Measurements from ENCODE around the gene PTPRN2.

Gene PTPRN2

DNA sequence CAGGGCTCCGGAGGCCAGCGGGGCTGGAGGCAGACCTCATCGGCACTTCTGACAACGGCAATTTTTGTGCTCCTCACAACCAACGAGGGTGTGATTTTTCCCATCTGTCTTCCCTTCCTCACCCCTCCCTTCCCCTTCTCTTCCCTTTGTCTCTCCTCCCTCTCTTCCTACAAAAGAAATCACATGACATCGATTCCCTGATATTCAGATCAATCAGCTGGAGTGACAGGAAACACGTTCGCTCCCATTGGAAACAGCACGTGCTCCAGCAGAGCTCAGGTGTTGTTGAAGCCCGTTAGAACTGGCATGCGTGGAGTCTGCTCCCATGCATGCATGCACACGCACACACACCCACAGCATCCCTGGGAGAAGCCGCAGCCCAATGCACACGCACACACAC is 222.4 kb downstream of the PTPRN2 start:
- H3K4me3 Mint-ChIP-seq: no peak overlapping the region
- ATAC-seq (replicated peaks): no peak

GRCh38 chr7:158364451-158364850 is 223.2 kb downstream of the PTPRN2 start:
- Mint-ChIP-seq H3K36me3 (ENCODE audit: insufficient read depth) (no peaks in the 10 kb centered on the region), H3K9me3 (no peaks in the 10 kb centered on the region), H3K27ac (no peak overlapping the region), H3K4me1 (ENCODE audit: low read depth in 2 of 2) (no peaks in the 10 kb centered on the region), H3K4me3 (no peak overlapping the region), H3K27me3 (no peaks in the 10 kb centered on the region)
- DNase-seq: no peak
- ATAC-seq (replicated peaks): no peak

More for the DNA sequence above, 222.4 kb downstream of the PTPRN2 start:
- Mint-ChIP-seq H3K36me3 (ENCODE audit: insufficient read depth) (no peaks in the 10 kb centered on the region), H3K27me3 (no peaks in the 10 kb centered on the region), H3K4me1 (ENCODE audit: low read depth in 2 of 2) (no peaks in the 10 kb centered on the region), H3K27ac (no peak overlapping the region), H3K9me3 (no peaks in the 10 kb centered on the region)
- DNase-seq: no peak

GRCh38 chr7:158362912-158363905 is 224.4 kb downstream of the PTPRN2 start:
- Mint-ChIP-seq H3K4me1 (ENCODE audit: low read depth in 2 of 2) (no peaks in the 10 kb centered on the region), H3K27ac (no peak overlapping the region), H3K9me3 (no peaks in the 10 kb centered on the region), H3K27me3 (peaks cover 0 to 1% of the 10 kb centered on the region in 2 donors), H3K36me3 (ENCODE audit: insufficient read depth) (no peaks in the 10 kb centered on the region), H3K4me3 (no peak overlapping the region)
- no peak for DNase-seq
- no peak for ATAC-seq (replicated peaks)

- H3K27me3 Mint-ChIP-seq: peaks cover 0 to 13% of the 10 kb centered on the region in 2 donors
- peaks cover 4% of the 10 kb centered on the region for H3K36me3 Mint-ChIP-seq (ENCODE audit: insufficient read depth)
- DNase-seq (no peak), ATAC-seq (replicated peaks) (no peak)
- H3K4me3 Mint-ChIP-seq: no peak overlapping the region
- no peak overlapping the region for H3K27ac Mint-ChIP-seq
- H3K9me3 Mint-ChIP-seq: peaks cover 0 to under 1% of the 10 kb centered on the region in 2 donors
- no peaks in the 10 kb centered on the region for H3K4me1 Mint-ChIP-seq (ENCODE audit: low read depth in 2 of 2)
Observed at GRCh38 chr7:158362001-158362400, 225.6 kb downstream of the PTPRN2 start.

DNA sequence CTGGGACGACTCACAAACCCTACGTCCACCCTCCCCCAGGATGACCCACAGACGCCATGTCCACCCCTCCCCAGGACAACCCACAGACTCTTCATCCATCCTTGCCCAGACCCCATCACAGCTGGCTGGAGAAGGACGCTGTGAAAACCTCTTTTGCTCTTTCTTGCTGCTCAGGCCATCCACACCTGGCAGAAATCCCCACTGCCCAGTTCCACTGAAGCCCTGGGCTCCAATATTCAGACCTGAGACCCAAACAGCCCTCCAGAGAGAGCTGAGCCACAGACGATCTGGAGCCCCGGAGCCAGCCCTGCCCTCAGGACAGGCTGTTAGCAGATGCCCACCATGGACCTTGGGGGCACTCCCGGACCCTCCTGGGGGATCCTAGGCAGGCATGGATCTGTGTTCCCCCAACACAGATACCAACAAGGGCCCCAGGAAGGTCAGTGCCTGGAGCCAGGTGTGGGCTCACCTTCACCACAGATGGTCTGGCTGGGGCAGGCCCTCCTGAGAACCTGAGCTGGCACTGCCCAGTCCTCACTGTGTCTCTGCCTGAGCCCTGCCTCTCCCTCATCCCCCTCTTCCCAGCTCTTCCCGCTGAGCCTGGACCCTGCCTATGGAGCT is 226.2 kb downstream of the PTPRN2 start:
- DNase-seq: no peak
- Mint-ChIP-seq H3K36me3 (ENCODE audit: insufficient read depth) (peaks cover 5% of the 10 kb centered on the region), H3K4me1 (ENCODE audit: low read depth in 2 of 2) (no peaks in the 10 kb centered on the region), H3K27me3 (peaks cover 1 to 19% of the 10 kb centered on the region in 2 donors), H3K27ac (no peak overlapping the region), H3K4me3 (no peak overlapping the region), H3K9me3 (peaks cover 0 to 6% of the 10 kb centered on the region in 2 donors)
- no peak for ATAC-seq (replicated peaks)

- peaks cover 5% of the 10 kb centered on the region for H3K36me3 Mint-ChIP-seq (ENCODE audit: insufficient read depth)
- ATAC-seq (replicated peaks): no peak
- H3K9me3 Mint-ChIP-seq: peaks cover 1 to 13% of the 10 kb centered on the region in 2 donors
- H3K4me3 Mint-ChIP-seq: no peak overlapping the region
- no peak for DNase-seq
- H3K4me1 Mint-ChIP-seq (ENCODE audit: low read depth in 2 of 2): no peaks in the 10 kb centered on the region
- no peak overlapping the region for H3K27ac Mint-ChIP-seq
- peaks cover 13 to 34% of the 10 kb centered on the region in 2 donors for H3K27me3 Mint-ChIP-seq
Observed at GRCh38 chr7:158358926-158359645, 228.5 kb downstream of the PTPRN2 start.

- peaks cover 19 to 40% of the 10 kb centered on the region in 2 donors for H3K27me3 Mint-ChIP-seq
- ATAC-seq (replicated peaks): no peak
- peaks cover 5% of the 10 kb centered on the region for H3K36me3 Mint-ChIP-seq (ENCODE audit: insufficient read depth)
- no peak overlapping the region for H3K27ac Mint-ChIP-seq
- DNase-seq: no peak
- H3K4me3 Mint-ChIP-seq: no peak overlapping the region
- peaks cover 3 to 18% of the 10 kb centered on the region in 2 donors for H3K9me3 Mint-ChIP-seq
- no peaks in the 10 kb centered on the region for H3K4me1 Mint-ChIP-seq (ENCODE audit: low read depth in 2 of 2)
Observed at GRCh38 chr7:158357898-158358821, 229.5 kb downstream of the PTPRN2 start.

GRCh38 chr7:158357106-158357897 is 230.3 kb downstream of the PTPRN2 start:
- H3K36me3 Mint-ChIP-seq (ENCODE audit: insufficient read depth): peaks cover 5% of the 10 kb centered on the region
- peaks cover 27 to 49% of the 10 kb centered on the region in 2 donors for H3K27me3 Mint-ChIP-seq
- no peaks in the 10 kb centered on the region for H3K4me1 Mint-ChIP-seq (ENCODE audit: low read depth in 2 of 2)
- H3K27ac Mint-ChIP-seq: no peak overlapping the region
- peaks cover 3 to 18% of the 10 kb centered on the region in 2 donors for H3K9me3 Mint-ChIP-seq
- DNase-seq (no peak), ATAC-seq (replicated peaks) (no peak)
- no peak overlapping the region for H3K4me3 Mint-ChIP-seq

- no peak overlapping the region for H3K27ac Mint-ChIP-seq
- peaks cover 5% of the 10 kb centered on the region for H3K36me3 Mint-ChIP-seq (ENCODE audit: insufficient read depth)
- H3K4me3 Mint-ChIP-seq: no peak overlapping the region
- H3K9me3 Mint-ChIP-seq: peaks cover 3 to 18% of the 10 kb centered on the region in 2 donors
- no peak for DNase-seq
- no peak for ATAC-seq (replicated peaks)
- no peaks in the 10 kb centered on the region for H3K4me1 Mint-ChIP-seq (ENCODE audit: low read depth in 2 of 2)
- H3K27me3 Mint-ChIP-seq: peaks cover 28 to 50% of the 10 kb centered on the region in 2 donors
Observed at GRCh38 chr7:158356454-158356853, 231.2 kb downstream of the PTPRN2 start.

DNA sequence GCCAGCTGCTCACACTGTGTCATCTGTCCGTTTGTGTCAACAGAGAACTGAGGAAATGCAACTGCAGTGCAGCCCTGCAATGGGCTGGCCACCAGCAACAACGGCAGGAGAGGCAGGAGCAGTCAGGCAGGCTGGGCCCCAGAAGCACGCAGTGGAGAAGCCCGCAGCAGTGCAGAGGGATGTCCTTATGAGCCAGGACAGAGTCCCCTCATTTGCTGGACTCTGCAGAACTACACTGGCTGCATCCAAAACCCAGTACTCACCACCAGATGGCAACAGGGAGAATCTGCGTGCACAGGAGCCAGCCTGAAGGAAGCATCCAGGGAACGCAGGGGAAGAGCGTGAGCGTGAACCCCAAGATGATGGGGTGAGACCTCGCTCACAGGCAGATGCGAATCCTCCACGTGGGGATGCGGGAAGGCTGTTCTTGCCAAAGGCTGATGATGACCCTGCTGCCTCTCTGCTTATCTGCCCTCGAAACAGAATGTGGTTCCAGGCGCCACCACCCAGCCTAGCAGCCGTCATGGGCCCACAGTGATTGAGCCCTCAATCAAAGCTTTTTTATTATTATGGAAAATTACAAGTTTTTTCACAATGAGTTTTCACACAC is 232.1 kb downstream of the PTPRN2 start:
- peaks cover 28 to 50% of the 10 kb centered on the region in 2 donors for H3K27me3 Mint-ChIP-seq
- H3K4me1 Mint-ChIP-seq (ENCODE audit: low read depth in 2 of 2): no peaks in the 10 kb centered on the region
- DNase-seq: no peak
- H3K27ac Mint-ChIP-seq: no peak overlapping the region
- no peak for ATAC-seq (replicated peaks)
- H3K9me3 Mint-ChIP-seq: peaks cover 3 to 18% of the 10 kb centered on the region in 2 donors
- H3K36me3 Mint-ChIP-seq (ENCODE audit: insufficient read depth): peaks cover 5% of the 10 kb centered on the region
- no peak overlapping the region for H3K4me3 Mint-ChIP-seq

DNA sequence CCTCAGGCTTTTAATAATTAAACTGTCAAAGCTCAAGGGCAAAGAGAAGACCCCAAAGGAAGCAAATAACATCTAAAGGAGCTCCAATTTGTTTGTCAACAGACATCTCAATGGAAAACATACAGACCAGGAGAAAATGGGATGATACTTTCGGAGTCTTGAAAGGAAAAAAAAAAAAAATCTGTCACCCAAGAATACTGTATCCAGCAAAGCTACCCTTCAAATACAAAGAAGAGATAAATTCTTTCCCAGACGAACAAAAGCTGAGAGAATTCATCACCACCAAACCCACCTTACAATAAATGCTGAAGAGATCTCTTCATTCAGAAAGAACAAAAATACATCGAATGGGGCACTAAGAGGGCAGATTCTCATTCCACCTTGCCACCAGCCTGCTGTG is 232.8 kb downstream of the PTPRN2 start:
- peaks cover 33 to 50% of the 10 kb centered on the region in 2 donors for H3K27me3 Mint-ChIP-seq
- no peak overlapping the region for H3K4me3 Mint-ChIP-seq
- DNase-seq (no peak), ATAC-seq (replicated peaks) (no peak)
- peaks cover 3 to 18% of the 10 kb centered on the region in 2 donors for H3K9me3 Mint-ChIP-seq
- H3K36me3 Mint-ChIP-seq (ENCODE audit: insufficient read depth): peaks cover 5% of the 10 kb centered on the region
- H3K27ac Mint-ChIP-seq: no peak overlapping the region
- H3K4me1 Mint-ChIP-seq (ENCODE audit: low read depth in 2 of 2): no peaks in the 10 kb centered on the region

Measured in effector memory CD8-positive, alpha-beta T cell (primary cell).